BJ (cell line): ENCODE data around the gene PRSS38. TPM values are rescaled to one million over a fixed set of nuclear protein-coding genes. Genes with fewer than 3 reads are reported as not detected.
A peak's percentile ranks its signal among the peaks of the same experiment; 100 is the strongest.

ENCODE experiments used
- CTCF ChIA-PET: fragments of 350-600 bp; formaldehyde crosslinking; extraction: SDS; loops from one replicate; lab custom pipeline; 2021; ENCODE audit warnings: antibody characterized with exemption, inconsistent platforms; lab: Yijun Ruan, JAX
- POLR2A ChIA-PET: fragments of 300-600 bp; sonication (Branson Sonifier 250); formaldehyde crosslinking; extraction: SDS; loops from one replicate; lab custom pipeline; 2021; ENCODE audit warnings: antibody characterized with exemption; lab: Charles Lee
- DNase-seq: peaks from one replicate; pipeline ENCODE4 v3.0.0-alpha.2; 2011; ENCODE audit warnings: low read depth
- H3K27me3 ChIP-seq: 2 replicates; pipeline ENCODE4 v1.6.0; 2011; ENCODE audit warnings: low read length; ENCODE audit not compliant: control insufficient read depth, insufficient read depth
- H3K36me3 ChIP-seq: 2 replicates; pipeline ENCODE4 v1.5.1; 2011; ENCODE audit warnings: low read length; ENCODE audit not compliant: control insufficient read depth, insufficient read depth
- H3K4me3 ChIP-seq: 2 replicates; pipeline ENCODE4 v1.5.1; 2011; ENCODE audit warnings: low read depth, mild to moderate bottlenecking, control low read depth, low read length
- CTCF ChIP-seq: IDR thresholded peaks from 2 replicates; pipeline ENCODE4 v1.5.1; 2011; ENCODE audit warnings: low read depth, mild to moderate bottlenecking, control low read depth, inconsistent platforms, low read length, moderate library complexity; ENCODE audit not compliant: insufficient read depth
- polyA plus RNA-seq: library from polyadenylated mRNA; depleted of rRNA; stranded (reverse); fragments of >200 nt; gene quantifications from 2 replicates; pipeline ENCODE4 v1.2.3, GENCODE V29; 2011

PRSS38 gene
- polyA plus RNA-seq, 1 experiment = not detected

- Histone ChIP-seq H3K36me3 (peaks cover 4% of the 10 kb centered on the region; the same call in 1 of the 2 replicates), H3K4me3 (no peak overlapping the region), H3K27me3 (0 out of 2 replicates have a peak, but pooled peaks cover 1% of the 10 kb centered on the region)
- TF ChIP-seq CTCF = no peak
- ChIA-PET CTCF (interaction anchor here (1.2 kb wide), 1 partner anchor 16 kb away, joined by 3 read pairs; no protein-coding TSS in a partner anchor), POLR2A (no interaction called here)
- no peak for DNase-seq
These were observed 33.2 kb upstream of the PRSS38 start for GRCh38 chr1:227782226-227782625.

GRCh38 chr1:227785094-227785804, 30.2 kb upstream of the PRSS38 start:
- Histone ChIP-seq H3K27me3 (0 out of 2 replicates have a peak, but pooled peaks cover 1% of the 10 kb centered on the region), H3K36me3 (peaks cover 4% of the 10 kb centered on the region; the same call in 1 of the 2 replicates), H3K4me3 (no peak overlapping the region)
- CTCF ChIA-PET = no interaction called here
- POLR2A ChIA-PET = no interaction called here
- DNase-seq = no peak
- TF ChIP-seq CTCF = no peak

- no peak for DNase-seq
- ChIA-PET POLR2A (no interaction called here), CTCF (no interaction called here)
- TF ChIP-seq CTCF = no peak
- 0 out of 2 replicates have a peak, but pooled peaks cover 1% of the 10 kb centered on the region for H3K27me3 ChIP-seq
- H3K4me3 ChIP-seq = no peak overlapping the region
- H3K36me3 ChIP-seq = peaks cover 4% of the 10 kb centered on the region; the same call in 1 of the 2 replicates
These were observed 29.4 kb upstream of the PRSS38 start for GRCh38 chr1:227785805-227786671.

GRCh38 chr1:227786673-227787512, 28.6 kb upstream of the PRSS38 start:
- ChIA-PET CTCF (interaction anchor here (1.1 kb wide), 1 partner anchor 167 kb away, joined by 3 read pairs; no protein-coding TSS in a partner anchor), POLR2A (no interaction called here)
- no peak for DNase-seq
- Histone ChIP-seq H3K36me3 (peaks cover 4% of the 10 kb centered on the region; the same call in 1 of the 2 replicates), H3K4me3 (peak overlapping the region; percentile 69), H3K27me3 (0 out of 2 replicates have a peak, but pooled peaks cover 1% of the 10 kb centered on the region)
- TF ChIP-seq CTCF = no peak
